Hippocampal formation (tissue), 2 donors: ENCODE data around the gene CLDN7.
A peak's percentile ranks its signal among the peaks of the same experiment; 100 is the strongest.

Source experiments
- DNase-seq, 2 donors: peaks; one replicate each; lab custom pipeline; 2025; lab: John Stamatoyannopoulos, UW

The CLDN7 gene

GRCh38 chr17:7262192-7262934 is at the start of gene CLDN7:
TSS of gene CLDN7 (minus strand) at chr17:7262478. CDS start at chr17:7262043, 435 bp downstream.
- no peak for DNase-seq

- no peak for DNase-seq
Observed at GRCh38 chr17:7311110-7311705, 48.9 kb upstream of the CLDN7 start.

GRCh38 chr17:7309628-7310027 is 47.4 kb upstream of the CLDN7 start:
- DNase-seq: no peak

- peak; percentile 25 to 28 for DNase-seq
Observed at GRCh38 chr17:7308625-7309433, 46.6 kb upstream of the CLDN7 start.

GRCh38 chr17:7307686-7308624 is 45.7 kb upstream of the CLDN7 start:
- DNase-seq: no peak

- peak; percentile 99 for DNase-seq
Observed at GRCh38 chr17:7306911-7307685, 44.8 kb upstream of the CLDN7 start, which contains the start of gene EIF5A. TSS of gene EIF5A (plus strand) at chr17:7307628. CDS start at chr17:7309636, 2,008 bp downstream.

GRCh38 chr17:7304179-7304578 is 41.9 kb upstream of the CLDN7 start:
- DNase-seq: no peak

GRCh38 chr17:7296189-7296861 is 34.0 kb upstream of the CLDN7 start:
- peak; percentile 61 to 72 for DNase-seq

GRCh38 chr17:7295230-7296180 is 33.2 kb upstream of the CLDN7 start:
- no peak for DNase-seq

- no peak for DNase-seq
Observed at GRCh38 chr17:7294614-7295153, 32.4 kb upstream of the CLDN7 start, which contains the start of gene YBX2. TSS of gene YBX2 (minus strand) at chr17:7294639. CDS start at chr17:7294500, 139 bp downstream.

- no peak for DNase-seq
Observed at GRCh38 chr17:7293816-7294613, 31.7 kb upstream of the CLDN7 start.

- no peak for DNase-seq
Observed at GRCh38 chr17:7293159-7293558, 30.9 kb upstream of the CLDN7 start.

- DNase-seq: no peak
Observed at GRCh38 chr17:7292729-7293128, 30.5 kb upstream of the CLDN7 start.

- no peak for DNase-seq
Observed at GRCh38 chr17:7292194-7292593, 29.9 kb upstream of the CLDN7 start.

GRCh38 chr17:7290685-7291084 is 28.4 kb upstream of the CLDN7 start:
- DNase-seq: no peak

GRCh38 chr17:7290166-7290565 is 27.9 kb upstream of the CLDN7 start:
- no peak for DNase-seq

GRCh38 chr17:7289256-7290032 is 27.2 kb upstream of the CLDN7 start:
- no peak for DNase-seq
